ENCODE measurements around the gene UBE3B.
A peak's percentile ranks its signal among the peaks of the same experiment; 100 is the strongest.

The UBE3B gene

DNA sequence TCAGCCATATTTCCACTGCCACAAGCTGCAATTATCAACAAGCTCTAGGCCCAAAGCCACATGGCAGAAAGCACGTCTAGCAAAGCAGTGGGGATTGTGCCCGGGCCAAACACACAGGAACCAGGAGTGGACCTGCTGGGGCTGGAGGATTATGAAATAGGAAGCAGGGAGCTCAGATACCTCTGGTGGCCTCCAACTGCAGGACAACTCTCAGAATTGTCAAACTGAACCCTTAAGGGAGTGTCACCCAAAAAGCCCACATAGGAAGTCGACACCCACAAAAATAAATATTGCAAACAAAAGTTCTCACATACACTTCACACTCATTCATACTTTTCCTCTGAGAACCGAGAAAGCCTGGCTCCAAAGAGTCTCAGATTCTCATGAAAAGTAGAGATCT lies 26.5 kb upstream of the UBE3B start:
- no peak overlapping the region for H3K4me3 ChIP-seq (ENCODE audit: low read depth, low read length)
- no peak overlapping the region for H3K9ac ChIP-seq (ENCODE audit: low read depth, low read length)
- H3K36me3 ChIP-seq (ENCODE audit: control insufficient read depth, insufficient read depth, low read length): peaks cover 93% of the 10 kb centered on the region
- H3K4me1 ChIP-seq (ENCODE audit: control insufficient read depth, insufficient read depth, low read length): no peaks in the 10 kb centered on the region
- H3K27ac ChIP-seq (ENCODE audit: low read depth, low read length): no peak overlapping the region
- H3K9me3 ChIP-seq (ENCODE audit: control insufficient read depth, insufficient read depth, low read length): no peaks in the 10 kb centered on the region
- H3K27me3 ChIP-seq (ENCODE audit: control insufficient read depth, insufficient read depth, low read length): no peaks in the 10 kb centered on the region

DNA sequence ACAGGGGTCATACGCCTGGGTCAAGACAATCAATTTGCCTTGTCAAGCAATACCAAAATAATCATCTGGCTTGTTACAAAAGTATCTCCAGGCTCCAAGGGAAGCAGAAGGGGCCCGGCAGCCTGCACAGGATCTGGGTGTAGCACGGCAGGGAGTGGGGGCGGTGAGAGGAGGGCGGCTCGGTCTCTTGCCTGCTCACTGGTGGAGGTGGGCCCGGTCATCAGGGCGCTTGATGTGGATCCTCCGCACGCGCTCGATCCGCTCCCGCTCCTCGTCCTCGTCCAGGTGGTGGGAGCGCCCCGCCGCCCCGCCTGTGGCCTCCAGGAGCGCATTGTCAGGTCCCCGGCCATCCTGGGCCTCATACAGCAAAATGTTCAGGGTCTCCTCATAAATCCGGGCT lies 26.0 kb upstream of the UBE3B start:
- no peaks in the 10 kb centered on the region for H3K27me3 ChIP-seq (ENCODE audit: control insufficient read depth, insufficient read depth, low read length)
- H3K27ac ChIP-seq (ENCODE audit: low read depth, low read length): no peak overlapping the region
- H3K4me1 ChIP-seq (ENCODE audit: control insufficient read depth, insufficient read depth, low read length): no peaks in the 10 kb centered on the region
- no peak overlapping the region for H3K9ac ChIP-seq (ENCODE audit: low read depth, low read length)
- H3K9me3 ChIP-seq (ENCODE audit: control insufficient read depth, insufficient read depth, low read length): no peaks in the 10 kb centered on the region
- peaks cover 93% of the 10 kb centered on the region for H3K36me3 ChIP-seq (ENCODE audit: control insufficient read depth, insufficient read depth, low read length)
- H3K4me3 ChIP-seq (ENCODE audit: low read depth, low read length): no peak overlapping the region

DNA sequence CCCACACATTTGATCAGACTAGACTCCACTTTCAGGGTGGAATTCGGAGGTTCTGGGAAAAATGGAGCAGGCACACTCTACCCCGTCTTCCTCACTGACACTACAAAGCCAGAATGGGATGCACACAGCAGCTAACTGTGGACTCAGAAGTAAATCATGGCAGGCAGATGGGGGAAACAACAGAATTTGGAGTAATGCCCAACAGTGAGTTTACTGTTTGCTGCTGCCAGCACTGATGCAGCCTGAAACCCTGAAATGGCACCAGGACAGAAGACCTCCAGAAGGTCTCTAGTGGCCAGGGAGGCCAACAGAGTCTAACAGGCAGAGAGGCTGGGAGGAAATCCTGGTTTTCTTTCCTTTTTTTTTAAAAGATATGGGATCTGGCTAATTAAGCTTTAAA lies 24.9 kb upstream of the UBE3B start:
- H3K9ac ChIP-seq (ENCODE audit: low read depth, low read length): no peak overlapping the region
- H3K36me3 ChIP-seq (ENCODE audit: control insufficient read depth, insufficient read depth, low read length): peaks cover 93% of the 10 kb centered on the region
- no peaks in the 10 kb centered on the region for H3K9me3 ChIP-seq (ENCODE audit: control insufficient read depth, insufficient read depth, low read length)
- H3K27me3 ChIP-seq (ENCODE audit: control insufficient read depth, insufficient read depth, low read length): no peaks in the 10 kb centered on the region
- no peak overlapping the region for H3K4me3 ChIP-seq (ENCODE audit: low read depth, low read length)
- no peak overlapping the region for H3K27ac ChIP-seq (ENCODE audit: low read depth, low read length)
- peaks cover 5% of the 10 kb centered on the region for H3K4me1 ChIP-seq (ENCODE audit: control insufficient read depth, insufficient read depth, low read length)

DNA sequence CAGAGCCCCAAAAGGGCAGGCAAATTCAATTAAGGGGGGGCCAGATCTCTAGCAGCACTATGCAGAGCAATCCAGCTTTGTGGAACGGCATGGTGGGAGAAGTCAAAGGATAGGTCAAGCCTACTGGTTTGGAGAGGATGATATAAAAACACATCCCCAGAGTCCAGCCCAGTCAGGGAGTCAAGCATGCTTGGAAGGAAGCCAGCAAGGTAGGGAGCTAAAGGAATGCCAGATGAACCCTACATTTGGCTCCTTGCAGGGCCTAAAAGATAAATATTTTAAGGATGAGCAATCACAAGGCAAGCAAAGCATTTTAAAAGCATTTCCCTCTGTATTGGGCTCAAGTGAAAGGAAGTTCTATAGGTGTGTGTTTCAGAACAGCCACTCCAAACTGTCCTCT lies 21.7 kb upstream of the UBE3B start:
- Histone ChIP-seq H3K36me3 (ENCODE audit: control insufficient read depth, insufficient read depth, low read length) (peaks cover 72% of the 10 kb centered on the region), H3K27me3 (ENCODE audit: control insufficient read depth, insufficient read depth, low read length) (no peaks in the 10 kb centered on the region), H3K4me3 (ENCODE audit: low read depth, low read length) (no peak overlapping the region), H3K4me1 (ENCODE audit: control insufficient read depth, insufficient read depth, low read length) (peaks cover 36% of the 10 kb centered on the region), H3K27ac (ENCODE audit: low read depth, low read length) (no peak overlapping the region), H3K9ac (ENCODE audit: low read depth, low read length) (no peak overlapping the region), H3K9me3 (ENCODE audit: control insufficient read depth, insufficient read depth, low read length) (no peaks in the 10 kb centered on the region)

DNA sequence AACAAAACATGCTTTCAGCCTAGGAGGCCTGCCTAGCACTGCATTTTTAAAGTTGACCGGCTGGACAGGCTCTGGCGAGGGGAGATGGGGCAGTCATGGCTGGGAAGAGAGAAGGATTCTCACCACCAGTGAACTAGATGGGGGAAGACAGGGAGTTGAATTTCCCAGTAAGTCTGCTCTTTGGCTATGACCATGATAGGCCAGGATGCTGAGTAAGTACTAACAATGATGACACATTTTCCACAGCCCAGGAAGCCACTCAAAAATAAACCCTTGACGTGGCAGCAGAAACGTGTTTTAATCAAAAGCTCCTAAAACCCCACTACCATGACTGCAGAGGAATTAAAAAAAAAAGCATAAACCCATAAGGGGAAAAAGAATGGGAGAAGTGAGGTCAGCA lies 19.3 kb upstream of the UBE3B start:
- H3K9me3 ChIP-seq (ENCODE audit: control insufficient read depth, insufficient read depth, low read length): no peaks in the 10 kb centered on the region
- no peaks in the 10 kb centered on the region for H3K27me3 ChIP-seq (ENCODE audit: control insufficient read depth, insufficient read depth, low read length)
- H3K4me1 ChIP-seq (ENCODE audit: control insufficient read depth, insufficient read depth, low read length): peaks cover 60% of the 10 kb centered on the region
- H3K4me3 ChIP-seq (ENCODE audit: low read depth, low read length): peak overlapping the region; percentile 46
- peaks cover 48% of the 10 kb centered on the region for H3K36me3 ChIP-seq (ENCODE audit: control insufficient read depth, insufficient read depth, low read length)
- H3K27ac ChIP-seq (ENCODE audit: low read depth, low read length): peak overlapping the region; percentile 97
- peak overlapping the region; percentile 73 for H3K9ac ChIP-seq (ENCODE audit: low read depth, low read length)

DNA sequence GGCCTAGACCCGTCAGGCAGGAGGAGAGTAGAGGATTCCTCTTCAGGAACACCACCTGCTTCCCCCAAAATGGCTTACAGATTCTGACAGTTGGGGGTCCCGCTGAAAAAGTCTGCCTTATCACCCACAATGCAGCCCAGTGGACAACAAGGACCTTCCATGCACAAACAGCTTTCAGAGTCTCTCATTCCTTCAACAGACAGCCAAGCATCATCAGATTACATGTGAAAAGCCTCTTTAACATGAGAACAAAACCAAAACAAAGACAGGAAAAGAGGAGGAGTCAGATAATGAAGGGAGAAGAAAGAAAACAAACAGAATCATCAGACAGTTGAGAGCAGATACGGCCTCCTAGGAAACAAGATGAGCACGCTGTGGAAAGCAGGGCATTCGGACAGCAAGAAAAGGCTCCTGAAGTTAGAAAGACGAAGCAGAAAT lies 18.6 kb upstream of the UBE3B start:
- Histone ChIP-seq H3K9me3 (ENCODE audit: control insufficient read depth, insufficient read depth, low read length) (no peaks in the 10 kb centered on the region), H3K4me1 (ENCODE audit: control insufficient read depth, insufficient read depth, low read length) (peaks cover 67% of the 10 kb centered on the region), H3K4me3 (ENCODE audit: low read depth, low read length) (peak overlapping the region; percentile 46), H3K27me3 (ENCODE audit: control insufficient read depth, insufficient read depth, low read length) (no peaks in the 10 kb centered on the region), H3K9ac (ENCODE audit: low read depth, low read length) (peak overlapping the region; percentile 73), H3K27ac (ENCODE audit: low read depth, low read length) (peak overlapping the region; percentile 97), H3K36me3 (ENCODE audit: control insufficient read depth, insufficient read depth, low read length) (peaks cover 41% of the 10 kb centered on the region)

DNA sequence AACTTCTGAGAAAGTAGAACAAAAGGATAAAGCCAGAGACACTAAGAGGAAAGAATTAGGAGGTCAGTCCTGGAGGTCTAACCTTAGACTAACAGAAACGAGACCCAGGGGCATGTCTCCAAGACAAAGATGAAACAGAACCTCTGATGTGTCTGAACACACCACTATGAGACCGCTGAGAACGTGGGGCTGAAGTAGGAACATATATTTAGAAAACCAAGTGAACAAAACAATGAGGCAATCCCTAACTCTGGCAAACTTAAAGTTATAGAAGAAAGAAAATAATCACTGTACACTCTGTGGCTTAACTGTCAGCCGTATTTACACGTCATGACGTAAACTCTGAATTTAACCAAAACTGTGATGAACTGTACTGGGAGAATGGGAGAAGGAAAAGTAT lies 18.2 kb upstream of the UBE3B start:
- 0 out of 2 replicates have a peak overlapping the region, but pooled peaks have one; percentile 9 for H3K4me3 ChIP-seq (ENCODE audit: low read depth, low read length)
- H3K36me3 ChIP-seq (ENCODE audit: control insufficient read depth, insufficient read depth, low read length): peaks cover 36% of the 10 kb centered on the region
- peaks cover 71% of the 10 kb centered on the region for H3K4me1 ChIP-seq (ENCODE audit: control insufficient read depth, insufficient read depth, low read length)
- peak overlapping the region; percentile 97 for H3K27ac ChIP-seq (ENCODE audit: low read depth, low read length)
- peak overlapping the region; percentile 50 for H3K9ac ChIP-seq (ENCODE audit: low read depth, low read length)
- H3K9me3 ChIP-seq (ENCODE audit: control insufficient read depth, insufficient read depth, low read length): no peaks in the 10 kb centered on the region
- H3K27me3 ChIP-seq (ENCODE audit: control insufficient read depth, insufficient read depth, low read length): no peaks in the 10 kb centered on the region

DNA sequence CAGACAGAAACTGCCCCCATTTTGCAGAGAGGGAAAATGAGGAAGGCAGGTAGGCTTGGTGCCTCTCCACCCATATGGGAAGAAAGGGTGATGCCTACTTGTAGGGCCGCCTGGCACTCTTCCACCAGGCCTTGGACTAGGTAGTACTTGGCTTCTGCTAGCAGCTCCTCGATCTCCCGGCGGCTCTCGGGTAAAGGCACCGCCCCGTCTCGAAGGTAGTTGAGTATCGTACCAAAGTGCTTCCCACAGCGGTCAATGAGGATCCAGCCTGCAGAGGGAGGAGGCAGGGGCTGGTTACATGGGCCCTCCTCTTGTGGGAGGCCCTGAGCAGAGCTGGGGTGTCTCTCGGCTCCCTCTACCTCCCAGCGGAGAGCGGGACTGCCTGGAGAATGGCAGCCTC lies 16.9 kb upstream of the UBE3B start:
- Histone ChIP-seq H3K9ac (ENCODE audit: low read depth, low read length) (no peak overlapping the region), H3K4me1 (ENCODE audit: control insufficient read depth, insufficient read depth, low read length) (peaks cover 78% of the 10 kb centered on the region), H3K27ac (ENCODE audit: low read depth, low read length) (peak overlapping the region; percentile 91), H3K9me3 (ENCODE audit: control insufficient read depth, insufficient read depth, low read length) (no peaks in the 10 kb centered on the region), H3K4me3 (ENCODE audit: low read depth, low read length) (no peak overlapping the region), H3K36me3 (ENCODE audit: control insufficient read depth, insufficient read depth, low read length) (peaks cover 29% of the 10 kb centered on the region), H3K27me3 (ENCODE audit: control insufficient read depth, insufficient read depth, low read length) (no peaks in the 10 kb centered on the region)

DNA sequence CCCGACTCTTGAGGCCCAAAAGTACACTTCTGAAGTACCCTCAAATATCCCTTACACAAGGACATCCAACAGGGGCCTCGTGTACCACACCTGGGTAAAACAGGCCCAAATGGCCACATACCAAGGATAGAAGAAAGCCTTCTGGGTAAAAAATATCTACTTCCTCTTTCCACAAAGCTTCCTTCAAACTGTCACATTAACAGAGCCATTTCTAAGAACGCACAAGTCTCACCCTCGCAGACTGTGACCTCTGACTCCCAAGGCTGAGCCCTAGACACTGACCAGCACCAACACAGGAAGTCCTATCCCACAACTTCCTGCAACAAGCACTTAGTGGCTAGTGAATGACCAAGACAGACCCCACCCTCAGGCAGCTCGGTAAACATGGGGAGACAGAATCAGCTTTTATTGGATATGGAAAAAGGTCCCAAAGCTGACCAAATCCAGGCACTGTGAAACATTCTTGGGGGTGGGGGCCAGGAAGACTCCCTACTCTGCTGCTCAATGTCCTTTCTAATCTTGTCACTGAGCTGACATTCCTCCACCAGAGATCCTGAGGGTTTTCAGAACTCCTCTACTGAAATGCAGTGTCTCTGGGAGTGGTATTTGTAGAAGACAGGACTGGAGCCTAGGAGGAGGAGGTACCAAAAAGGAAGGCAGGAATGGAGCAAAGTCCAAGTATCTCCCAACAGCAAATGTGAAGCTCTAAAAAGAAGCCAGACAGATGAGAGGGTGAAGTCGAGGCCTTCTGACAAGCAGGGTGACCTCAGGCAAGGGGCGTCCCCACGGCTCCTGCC lies 16.2 kb upstream of the UBE3B start:
- no peaks in the 10 kb centered on the region for H3K9me3 ChIP-seq (ENCODE audit: control insufficient read depth, insufficient read depth, low read length)
- peaks cover 29% of the 10 kb centered on the region for H3K36me3 ChIP-seq (ENCODE audit: control insufficient read depth, insufficient read depth, low read length)
- H3K4me1 ChIP-seq (ENCODE audit: control insufficient read depth, insufficient read depth, low read length): peaks cover 78% of the 10 kb centered on the region
- H3K27ac ChIP-seq (ENCODE audit: low read depth, low read length): peak overlapping the region; percentile 91
- no peak overlapping the region for H3K9ac ChIP-seq (ENCODE audit: low read depth, low read length)
- no peaks in the 10 kb centered on the region for H3K27me3 ChIP-seq (ENCODE audit: control insufficient read depth, insufficient read depth, low read length)
- no peak overlapping the region for H3K4me3 ChIP-seq (ENCODE audit: low read depth, low read length)

DNA sequence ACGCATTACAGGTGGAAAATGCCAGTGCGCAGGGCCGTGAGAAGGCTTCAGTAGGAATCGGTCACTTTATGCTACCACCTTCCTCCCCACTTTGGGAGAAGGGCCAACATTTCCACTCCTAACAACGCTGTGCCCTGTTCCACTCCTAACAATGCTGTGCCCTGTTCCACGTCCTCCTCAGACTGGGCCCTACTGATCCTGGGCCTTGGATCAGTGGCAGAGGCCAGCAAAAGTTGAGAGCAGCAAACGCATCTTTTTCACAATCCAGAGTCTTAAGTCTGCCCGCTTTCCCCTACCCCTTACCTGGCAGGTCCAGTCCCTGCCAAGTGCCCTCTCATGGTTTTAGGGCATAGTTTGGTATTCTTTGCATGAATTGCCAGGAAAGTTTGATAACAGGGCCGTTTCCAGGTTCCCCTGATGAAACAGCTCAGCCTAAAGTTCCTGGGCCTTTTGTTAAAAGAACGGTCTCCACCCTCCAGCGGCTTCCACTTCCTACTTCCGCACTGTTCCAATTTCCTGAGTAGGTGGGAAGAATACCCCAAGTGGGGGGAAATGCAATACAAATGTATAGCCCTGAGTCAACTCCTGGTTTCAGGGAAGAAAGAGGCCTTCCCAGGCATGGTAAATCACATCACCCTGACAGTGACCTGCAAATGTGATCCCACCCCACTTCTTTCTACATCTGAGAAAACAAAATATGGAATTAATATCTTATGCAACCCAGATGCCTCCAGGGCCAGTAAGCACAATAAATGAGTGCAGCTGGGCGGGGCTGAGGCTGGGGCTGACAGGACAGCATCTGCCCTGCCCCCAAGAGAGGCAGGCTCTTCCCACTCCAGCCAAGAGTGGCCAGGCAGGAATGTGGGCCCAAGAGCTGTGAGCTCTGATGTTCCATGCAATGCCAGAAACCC lies 15.3 kb upstream of the UBE3B start:
- Histone ChIP-seq H3K4me1 (ENCODE audit: control insufficient read depth, insufficient read depth, low read length) (peaks cover 77% of the 10 kb centered on the region), H3K27ac (ENCODE audit: low read depth, low read length) (peak overlapping the region; percentile 91), H3K9ac (ENCODE audit: low read depth, low read length) (peak overlapping the region; percentile 40; the same call in 1 of the 2 replicates), H3K36me3 (ENCODE audit: control insufficient read depth, insufficient read depth, low read length) (peaks cover 27% of the 10 kb centered on the region), H3K9me3 (ENCODE audit: control insufficient read depth, insufficient read depth, low read length) (no peaks in the 10 kb centered on the region), H3K4me3 (ENCODE audit: low read depth, low read length) (no peak overlapping the region), H3K27me3 (ENCODE audit: control insufficient read depth, insufficient read depth, low read length) (no peaks in the 10 kb centered on the region)

Measured in HUES48 (cell line).